SK-N-SH (cell line): ENCODE data around the gene ZDHHC11.

Source experiments
- EP300 ChIP-seq, 2 experiments: IDR thresholded peaks; 2 replicates each; pipeline versions ENCODE4 v1.4.0 to v1.6.1; 2012; ENCODE audit warnings: borderline replicate concordance in 1 of 2, low read depth in 1 of 2, low read length in 1 of 2
- SIN3A ChIP-seq: IDR thresholded peaks from 2 replicates; pipeline ENCODE4 v1.6.1; 2012; ENCODE audit warnings: low read depth, mild to moderate bottlenecking, low read length, moderate library complexity, borderline replicate concordance

DNA sequence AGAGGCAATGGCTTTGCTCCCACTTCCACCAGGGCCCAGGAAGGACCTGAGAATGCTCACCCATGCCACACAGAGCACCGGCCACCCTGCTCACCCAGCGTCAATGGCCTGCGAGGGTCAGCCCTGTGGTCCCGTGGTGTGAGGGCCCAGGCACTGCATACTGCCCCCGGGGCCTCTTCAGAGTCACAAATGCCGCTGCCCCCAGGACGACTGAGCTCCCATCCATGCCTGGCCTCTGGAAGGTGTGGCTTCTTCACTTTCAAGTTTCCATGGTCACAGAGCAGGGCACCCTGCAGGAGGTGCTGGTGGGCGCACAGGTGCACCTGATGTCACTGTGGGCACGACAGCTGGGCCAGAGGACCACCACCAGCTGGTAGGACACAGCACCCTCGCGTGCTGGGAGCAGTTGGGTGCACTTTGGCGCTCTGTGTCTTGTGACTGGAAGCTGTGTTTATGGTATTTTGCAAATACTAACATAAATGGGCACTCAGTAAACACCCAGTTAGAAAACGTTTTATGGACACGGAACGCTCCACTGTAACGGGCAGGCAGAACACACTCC, 12.5 kb upstream of the ZDHHC11 start:
- no peak for TF ChIP-seq EP300 (IDR thresholded peaks at IDR 0.05; ENCODE audit: borderline replicate concordance in 1 of 2, low read depth in 1 of 2, low read length in 1 of 2)
- TF ChIP-seq SIN3A, result no peak
